Colon (tissue), 2 donors: ENCODE data around the gene IFITM5.
"Not testable (repeated sequence)": the region's sequence is repeated elsewhere in the genome, so short reads cannot be mapped to it uniquely, and the experiment has no call there.

Experiments used
- FAIRE-seq: peaks from 2 replicates; lab custom pipeline; 2012; peaks lifted over from hg19 to GRCh38; lab: Jason Lieb, UNC
- donor health status: control.
- donor health status: control.

IFITM5 gene

DNA sequence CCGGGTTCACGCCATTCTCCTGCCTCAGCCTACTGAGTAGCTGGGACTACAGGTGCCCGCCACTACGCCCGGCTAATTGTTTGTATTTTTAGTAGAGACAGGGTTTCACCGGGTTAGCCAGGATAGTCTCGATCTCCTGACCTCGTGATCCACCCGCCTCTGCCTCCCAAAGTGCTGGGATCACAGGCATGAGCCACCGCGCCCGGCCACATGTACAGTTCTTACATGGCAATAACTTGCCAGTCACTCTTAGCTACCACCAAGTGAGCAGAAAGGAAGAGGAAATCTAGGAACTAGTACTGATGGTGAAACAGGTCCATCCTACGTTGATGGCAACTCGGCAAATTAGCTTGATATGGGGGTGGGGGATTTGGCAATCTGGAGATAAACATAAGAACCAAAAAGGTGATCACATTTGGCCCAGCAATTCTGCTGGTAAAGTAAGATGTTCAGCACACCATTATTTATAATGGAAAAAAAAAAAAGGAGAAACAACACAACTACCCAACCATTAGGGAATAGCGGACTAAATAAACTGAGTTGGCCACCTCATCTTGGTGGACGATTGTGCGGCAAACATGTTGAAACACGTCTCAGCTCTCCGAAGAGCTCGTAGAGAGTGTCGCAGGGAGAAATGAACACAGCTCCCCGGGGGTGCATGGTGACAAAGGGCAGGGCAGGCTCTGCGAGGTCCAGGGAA lies 15.8 kb downstream of the IFITM5 start:
- no peak for FAIRE-seq

DNA sequence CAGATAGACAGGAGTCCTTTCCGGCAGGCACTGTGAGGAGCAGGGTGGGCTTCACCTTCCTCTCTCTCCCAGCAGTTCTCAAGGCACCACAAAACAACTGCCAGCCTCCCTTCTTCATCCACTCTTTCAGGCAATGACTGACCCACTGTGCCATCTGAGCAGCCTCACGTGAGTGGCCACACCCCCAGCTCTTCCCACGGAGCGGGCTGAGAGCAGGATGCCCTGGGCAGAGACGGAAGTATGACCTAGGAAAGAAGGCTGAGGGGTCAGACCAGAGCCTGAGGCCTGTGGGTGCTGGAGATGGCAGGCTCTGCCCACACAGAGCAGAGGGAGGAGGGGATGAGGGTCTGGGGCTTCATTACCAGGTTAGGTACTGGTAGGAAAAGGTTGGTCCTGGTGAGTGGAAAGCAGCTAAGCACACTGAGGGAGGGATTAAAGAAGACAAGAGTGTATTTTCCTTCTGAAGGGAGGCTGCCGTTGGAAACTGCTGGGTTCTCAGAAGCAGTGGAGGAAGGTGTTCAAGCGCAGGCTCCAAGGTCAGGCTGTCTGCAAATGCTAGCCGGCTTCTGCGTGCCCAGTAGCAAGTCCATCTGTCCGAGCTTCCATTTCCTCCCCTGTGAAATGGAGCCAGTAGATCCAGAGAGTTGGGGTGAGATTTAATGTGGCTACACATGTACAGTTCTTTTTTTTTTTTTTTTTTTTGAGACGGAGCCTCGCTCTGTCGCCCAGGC lies 16.5 kb downstream of the IFITM5 start:
- FAIRE-seq, result no peak

DNA sequence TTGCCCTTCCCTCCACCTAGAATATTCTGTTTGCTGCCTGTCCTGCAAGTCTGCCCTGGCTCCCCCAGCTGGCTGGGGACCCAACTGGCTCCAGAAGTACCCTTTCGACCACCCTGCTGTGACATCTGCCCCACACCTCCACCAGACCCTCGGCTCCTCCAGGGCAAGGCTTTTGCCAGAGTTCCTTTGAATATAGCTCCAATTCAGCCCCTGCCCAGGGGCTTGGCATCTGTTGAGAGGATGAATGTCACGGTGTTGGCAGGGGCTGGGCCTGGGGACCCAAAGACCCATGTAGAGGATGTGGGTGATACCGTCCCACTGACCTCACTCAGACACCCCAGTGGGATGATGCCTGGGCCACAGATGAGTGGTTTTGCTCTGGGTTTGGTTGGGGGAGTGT lies 17.2 kb downstream of the IFITM5 start:
- no peak for FAIRE-seq

DNA sequence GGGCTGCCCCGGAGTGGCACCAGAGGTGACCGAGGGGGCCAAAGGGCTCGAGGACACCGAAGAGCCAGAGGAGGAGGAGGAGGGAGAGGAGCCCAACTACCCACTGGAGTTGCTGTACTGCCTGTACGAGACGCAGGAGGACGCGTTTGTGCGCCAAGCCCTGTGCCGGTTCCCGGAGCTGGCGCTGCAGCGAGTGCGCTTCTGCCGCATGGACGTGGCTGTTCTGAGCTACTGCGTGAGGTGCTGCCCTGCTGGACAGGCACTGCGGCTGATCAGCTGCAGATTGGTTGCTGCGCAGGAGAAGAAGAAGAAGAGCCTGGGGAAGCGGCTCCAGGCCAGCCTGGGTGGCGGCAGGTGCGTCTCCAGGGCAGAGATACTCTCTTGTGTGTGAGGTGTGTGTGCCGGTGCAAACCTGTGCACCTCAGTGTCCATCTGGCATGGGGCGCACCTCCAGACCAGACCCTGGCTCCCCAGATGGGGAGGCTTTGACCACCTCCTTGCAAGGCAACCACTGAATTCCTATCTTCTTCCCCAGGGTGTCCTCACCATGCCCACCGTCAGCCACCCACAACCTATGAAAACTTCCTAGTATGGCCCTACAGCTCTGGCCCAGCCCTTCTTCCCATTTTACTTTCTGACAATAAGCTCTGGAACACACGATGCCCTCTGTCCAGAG lies 17.7 kb downstream of the IFITM5 start:
- FAIRE-seq, result no peak

DNA sequence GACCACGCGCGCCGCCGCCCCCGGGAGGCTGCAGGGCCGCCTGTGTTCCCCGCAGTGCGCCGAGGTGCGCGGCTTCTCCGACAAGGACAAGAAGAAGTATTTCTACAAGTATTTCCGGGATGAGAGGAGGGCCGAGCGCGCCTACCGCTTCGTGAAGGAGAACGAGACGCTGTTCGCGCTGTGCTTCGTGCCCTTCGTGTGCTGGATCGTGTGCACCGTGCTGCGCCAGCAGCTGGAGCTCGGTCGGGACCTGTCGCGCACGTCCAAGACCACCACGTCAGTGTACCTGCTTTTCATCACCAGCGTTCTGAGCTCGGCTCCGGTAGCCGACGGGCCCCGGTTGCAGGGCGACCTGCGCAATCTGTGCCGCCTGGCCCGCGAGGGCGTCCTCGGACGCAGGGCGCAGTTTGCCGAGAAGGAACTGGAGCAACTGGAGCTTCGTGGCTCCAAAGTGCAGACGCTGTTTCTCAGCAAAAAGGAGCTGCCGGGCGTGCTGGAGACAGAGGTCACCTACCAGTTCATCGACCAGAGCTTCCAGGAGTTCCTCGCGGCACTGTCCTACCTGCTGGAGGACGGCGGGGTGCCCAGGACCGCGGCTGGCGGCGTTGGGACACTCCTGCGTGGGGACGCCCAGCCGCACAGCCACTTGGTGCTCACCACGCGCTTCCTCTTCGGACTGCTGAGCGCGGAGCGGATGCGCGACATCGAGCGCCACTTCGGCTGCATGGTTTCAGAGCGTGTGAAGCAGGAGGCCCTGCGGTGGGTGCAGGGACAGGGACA lies 18.4 kb downstream of the IFITM5 start:
- FAIRE-seq, result no peak

DNA sequence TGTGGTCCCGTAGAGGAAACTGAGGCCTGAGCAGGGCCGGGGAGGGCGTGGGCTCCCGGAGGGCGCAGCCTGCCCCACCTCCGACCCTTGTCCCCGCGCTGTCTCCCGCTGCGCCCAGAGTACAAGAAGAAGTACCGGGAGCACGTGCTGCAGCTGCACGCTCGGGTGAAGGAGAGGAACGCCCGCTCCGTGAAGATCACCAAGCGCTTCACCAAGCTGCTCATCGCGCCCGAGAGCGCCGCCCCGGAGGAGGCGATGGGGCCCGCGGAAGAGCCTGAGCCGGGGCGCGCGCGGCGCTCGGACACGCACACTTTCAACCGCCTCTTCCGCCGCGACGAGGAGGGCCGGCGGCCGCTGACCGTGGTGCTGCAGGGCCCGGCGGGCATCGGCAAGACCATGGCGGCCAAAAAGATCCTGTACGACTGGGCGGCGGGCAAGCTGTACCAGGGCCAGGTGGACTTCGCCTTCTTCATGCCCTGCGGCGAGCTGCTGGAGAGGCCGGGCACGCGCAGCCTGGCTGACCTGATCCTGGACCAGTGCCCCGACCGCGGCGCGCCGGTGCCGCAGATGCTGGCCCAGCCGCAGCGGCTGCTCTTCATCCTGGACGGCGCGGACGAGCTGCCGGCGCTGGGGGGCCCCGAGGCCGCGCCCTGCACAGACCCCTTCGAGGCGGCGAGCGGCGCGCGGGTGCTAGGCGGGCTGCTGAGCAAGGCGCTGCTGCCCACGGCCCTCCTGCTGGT lies 19.2 kb downstream of the IFITM5 start:
- FAIRE-seq, result no peak

DNA sequence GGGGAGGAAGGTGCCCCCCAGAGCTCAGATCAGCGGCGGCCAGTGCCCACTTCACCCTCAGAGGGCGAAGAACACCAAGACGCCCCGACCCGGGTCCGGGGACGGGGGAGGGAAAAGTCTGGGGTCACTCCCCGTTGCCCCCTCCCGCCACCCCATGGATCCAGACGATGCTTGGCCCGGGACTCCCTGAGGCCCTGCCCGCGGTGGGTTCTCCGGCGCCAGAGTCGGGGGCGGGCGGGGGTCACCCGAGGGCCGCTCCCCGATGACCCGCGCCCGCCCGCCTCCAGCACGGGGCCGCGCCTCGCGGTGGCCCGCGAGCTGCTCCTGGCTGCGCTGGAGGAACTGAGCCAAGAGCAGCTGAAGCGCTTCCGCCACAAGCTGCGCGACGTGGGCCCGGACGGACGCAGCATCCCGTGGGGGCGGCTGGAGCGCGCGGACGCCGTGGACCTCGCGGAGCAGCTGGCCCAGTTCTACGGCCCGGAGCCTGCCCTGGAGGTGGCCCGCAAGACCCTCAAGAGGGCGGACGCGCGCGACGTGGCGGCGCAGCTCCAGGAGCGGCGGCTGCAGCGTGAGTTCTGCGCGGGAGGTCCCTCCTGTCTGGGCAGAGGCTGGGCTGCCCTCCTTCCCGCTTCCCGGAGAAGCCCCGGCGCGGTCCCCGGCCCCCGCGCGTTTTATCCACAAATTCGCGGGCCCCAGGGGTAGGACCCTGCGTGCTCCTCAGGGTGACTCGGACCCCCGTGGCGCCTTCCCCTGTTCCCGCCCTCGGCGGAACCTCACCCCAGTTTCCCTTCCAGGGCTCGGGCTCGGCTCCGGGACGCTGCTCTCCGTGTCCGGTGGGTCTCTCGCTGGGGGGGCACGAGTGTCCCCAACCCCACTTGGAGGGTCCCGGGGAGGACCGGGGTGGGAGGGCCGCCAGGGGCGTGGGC lies 20.0 kb downstream of the IFITM5 start:
- no peak for FAIRE-seq

DNA sequence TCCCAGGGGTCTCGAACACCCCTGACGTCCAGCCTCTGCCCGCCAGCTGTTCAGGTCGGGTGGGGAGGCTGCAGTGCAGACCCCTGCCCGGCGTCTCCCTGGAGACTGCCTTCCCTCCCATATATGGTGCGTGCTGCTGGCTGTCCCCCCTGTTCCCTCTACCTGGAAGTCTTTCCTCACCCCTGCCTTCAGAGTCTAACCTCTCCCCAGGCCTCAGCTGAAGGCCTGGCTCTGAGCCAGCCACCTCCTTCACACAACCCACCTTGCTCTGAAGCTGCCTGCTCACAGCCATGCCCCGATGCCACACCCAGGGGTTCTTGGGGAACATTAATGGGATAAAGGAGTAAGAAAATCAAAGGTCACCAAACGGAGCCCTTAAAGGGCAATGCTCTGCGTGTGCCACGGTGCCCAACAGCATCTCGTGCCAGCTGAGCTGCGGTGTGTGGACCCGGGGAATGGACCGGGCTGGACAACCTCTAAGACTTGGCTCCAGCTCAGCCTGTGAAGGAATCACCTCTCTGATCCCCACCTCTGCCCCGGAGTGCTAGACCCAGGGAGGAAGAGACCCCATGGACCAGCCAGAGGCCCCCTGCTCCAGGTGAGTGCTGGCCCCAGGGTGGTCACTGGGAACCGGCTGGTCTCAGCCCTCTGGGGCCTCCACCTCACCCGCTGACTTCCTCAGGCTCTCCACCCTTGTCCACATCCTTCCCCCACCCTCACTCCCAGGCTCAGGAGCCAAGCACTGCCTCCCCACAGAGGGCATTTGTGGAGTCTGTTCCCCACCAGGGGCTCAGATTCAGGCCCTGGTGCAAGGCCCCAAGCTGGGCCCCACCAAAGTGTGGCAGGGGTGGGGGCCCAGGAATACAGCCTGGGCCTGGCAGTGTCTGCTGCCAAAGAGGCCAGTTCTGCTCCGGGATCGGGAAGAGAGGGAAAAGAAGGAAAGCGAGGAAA lies 21.1 kb downstream of the IFITM5 start, which contains the start of gene NLRP6:
Gene NLRP6, plus strand, starts transcription at position 407 of the 951 bp plus-strand sequence. Its CDS starts 163 bp downstream, at position 570.
- FAIRE-seq, result no peak

DNA sequence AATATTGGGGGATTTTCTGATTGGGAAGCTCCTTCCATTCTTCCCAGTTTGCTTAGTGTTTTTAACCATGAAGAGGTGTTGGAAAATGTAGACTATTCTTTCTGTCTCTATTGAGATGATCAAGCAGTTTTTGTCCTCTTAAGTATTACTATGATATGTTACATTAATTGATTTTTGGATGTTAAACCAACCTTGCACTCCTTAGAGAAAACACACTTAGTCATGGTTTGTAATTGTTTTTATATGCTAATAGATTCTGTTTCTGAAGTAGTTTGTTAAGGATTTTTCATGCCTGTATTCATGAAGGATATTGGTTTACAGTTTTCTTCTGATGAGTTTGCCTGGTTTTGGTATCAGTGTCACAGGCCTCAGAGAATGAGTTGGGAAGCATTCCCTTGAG lies 23.1 kb downstream of the IFITM5 start:
- no peak for FAIRE-seq

DNA sequence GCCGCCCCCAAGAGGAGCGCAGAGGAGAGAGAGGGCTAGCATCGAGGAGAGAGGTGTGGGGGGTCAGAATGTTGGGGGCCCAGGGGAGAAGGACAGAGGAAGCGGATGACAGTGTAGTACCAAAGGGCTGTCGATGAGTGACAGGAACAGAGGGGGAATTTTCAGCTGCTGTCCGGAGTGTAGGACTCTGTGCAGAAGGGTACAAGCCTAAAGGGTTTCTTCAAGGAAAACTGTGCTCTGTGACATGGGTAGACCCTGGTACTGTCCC lies 26.5 kb downstream of the IFITM5 start:
- FAIRE-seq, result no peak

DNA sequence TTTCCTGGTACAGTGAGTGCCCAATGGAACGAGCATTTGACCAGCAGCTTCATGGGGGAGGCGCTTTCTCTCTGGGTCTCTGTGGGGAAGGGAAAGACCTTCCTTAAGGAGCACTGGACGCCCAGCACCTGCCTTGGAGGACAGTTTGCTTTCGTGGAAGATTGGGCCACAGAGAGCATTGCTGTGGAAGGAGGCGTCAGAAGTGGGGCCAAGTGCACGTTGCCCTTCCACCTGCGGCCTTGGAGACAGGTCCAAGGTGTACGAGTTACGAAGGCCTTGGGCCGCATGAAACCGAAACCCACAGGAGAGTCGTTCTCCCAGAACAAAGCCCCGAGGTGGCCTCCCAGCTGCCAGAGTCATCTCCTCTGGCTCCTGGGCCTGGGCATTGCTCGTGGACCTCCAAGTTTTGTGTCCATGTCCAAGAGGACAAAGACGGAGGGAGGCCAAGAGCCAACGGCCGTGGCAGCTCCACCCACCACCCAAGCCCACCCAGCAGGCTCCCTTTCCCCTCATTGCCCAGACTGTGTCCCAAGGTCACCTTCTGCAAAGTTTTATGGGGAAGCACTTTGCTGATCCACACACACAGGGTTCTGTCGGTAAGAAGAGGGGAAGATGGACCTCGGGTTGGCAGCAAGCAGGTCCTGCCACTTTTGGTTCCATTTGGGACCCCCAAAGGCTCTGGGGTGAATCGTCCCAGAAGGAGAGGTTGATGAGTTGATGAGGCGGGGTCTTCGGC lies 27.0 kb downstream of the IFITM5 start:
- FAIRE-seq, result no peak

DNA sequence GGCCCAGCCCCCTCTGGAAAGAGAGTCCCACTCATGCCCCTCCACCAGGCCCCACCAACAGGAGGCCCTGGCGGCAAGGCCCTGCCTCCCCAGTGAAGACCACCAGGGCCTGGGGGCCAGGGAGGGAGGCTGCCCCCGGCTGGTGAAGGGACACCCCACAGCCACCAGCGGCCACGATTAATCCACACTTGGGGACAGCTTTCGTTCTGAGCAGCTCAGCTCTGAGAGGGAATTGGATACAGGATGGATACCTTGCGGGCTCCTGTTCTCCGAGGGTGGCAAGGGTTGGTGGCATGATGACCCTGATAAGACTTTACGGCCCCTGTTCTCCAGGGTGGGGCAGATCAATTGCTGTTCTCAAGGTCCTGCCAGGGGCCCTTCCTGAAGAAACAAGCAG lies 28.0 kb downstream of the IFITM5 start:
- no peak for FAIRE-seq

DNA sequence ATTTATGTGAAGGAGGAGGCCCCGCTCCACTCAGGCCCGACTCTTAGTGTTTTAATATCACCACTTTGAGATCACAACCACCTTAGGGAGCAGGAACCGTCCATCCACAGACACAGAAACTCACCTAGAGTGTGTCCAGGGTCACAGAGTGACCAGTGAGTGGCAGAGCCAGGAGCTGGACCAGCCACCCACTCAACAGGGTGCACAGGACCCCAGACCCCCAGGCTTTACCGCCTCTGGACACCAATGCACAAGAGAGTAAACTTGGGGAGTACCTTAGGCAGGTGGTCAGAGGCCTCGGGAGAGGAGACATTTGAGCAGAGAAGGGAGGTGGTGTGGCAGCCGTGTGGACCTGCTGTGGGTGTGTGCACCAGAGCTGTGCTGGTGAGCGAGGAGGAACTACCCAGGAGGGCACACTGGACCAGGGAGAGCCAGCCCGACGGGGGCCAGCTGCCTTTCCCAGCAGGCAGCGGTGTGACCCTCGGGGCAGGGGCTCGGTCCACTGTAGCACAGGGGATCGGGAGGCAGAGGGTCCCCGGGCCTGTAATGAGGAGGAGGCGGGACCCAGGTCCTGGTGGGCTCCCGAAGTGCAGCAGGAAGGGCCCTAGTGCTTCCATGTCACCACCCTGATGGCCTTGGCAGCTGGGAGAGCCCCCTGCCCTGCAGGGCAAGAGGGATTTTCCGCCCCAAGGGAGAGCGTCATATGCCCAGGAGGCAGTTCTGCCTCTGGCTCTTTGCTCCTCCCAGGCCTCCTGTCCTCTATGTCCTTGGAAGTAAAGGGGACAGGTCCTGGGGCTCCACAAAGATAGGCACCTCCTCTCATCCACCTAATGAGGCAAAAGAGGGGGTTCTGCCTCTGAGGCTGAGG lies 28.6 kb downstream of the IFITM5 start:
- no peak for FAIRE-seq

DNA sequence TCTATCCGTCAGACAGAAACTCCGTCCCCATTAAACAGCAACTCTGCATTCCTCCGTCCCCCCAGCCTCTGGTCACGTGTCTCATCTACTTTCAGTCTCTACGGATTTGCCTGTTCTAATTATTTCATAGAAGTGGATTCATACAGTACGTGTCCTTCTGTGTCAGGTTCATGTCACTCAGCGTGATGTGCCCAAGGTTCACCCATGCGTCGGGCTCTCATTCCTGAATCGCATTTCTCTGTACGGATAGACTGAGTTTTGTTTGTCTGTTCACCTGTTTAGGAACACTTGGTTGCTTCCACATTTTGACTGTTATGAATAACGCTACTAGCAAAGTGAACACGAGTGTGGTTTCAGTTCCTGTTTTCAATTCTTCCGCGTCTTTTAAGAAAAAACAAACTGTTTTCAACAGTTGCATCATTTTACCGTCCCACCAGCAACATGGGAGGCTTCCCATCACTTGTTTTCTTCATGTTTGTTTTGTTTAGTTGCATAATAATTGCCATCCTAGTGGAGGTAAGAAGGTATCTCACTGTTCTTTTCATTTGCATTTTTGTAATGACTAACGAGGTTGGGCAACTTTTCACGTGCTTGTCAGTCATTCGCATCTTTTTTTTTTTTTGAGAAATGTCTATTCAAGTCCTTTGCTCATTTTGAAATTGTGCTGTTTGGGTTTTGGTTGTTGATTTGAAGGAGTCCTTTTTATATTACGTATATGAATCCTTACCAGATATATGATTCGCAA lies 30.0 kb downstream of the IFITM5 start:
- FAIRE-seq, result peak; percentile 21

DNA sequence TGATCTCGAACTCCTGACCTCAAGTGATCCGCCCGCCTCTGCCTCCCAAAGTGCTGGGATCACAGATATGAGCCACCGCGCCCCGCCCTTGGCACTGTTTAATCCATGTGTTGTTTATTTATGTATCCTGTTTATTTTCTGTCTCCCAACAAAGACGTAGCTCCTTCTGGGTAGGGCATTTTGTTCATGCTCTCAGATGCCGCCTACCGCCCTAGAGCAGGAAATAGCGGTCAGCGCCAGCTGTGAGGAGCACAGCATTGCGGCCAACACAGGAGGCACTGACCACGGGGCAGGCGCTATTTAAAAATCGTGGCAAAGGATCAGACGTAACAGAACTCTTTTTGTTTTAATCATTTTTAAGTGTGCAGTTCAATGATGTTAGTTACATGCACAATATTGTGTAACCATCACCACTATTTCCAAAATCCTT lies 30.6 kb downstream of the IFITM5 start:
- not testable (repeated sequence) for FAIRE-seq

DNA sequence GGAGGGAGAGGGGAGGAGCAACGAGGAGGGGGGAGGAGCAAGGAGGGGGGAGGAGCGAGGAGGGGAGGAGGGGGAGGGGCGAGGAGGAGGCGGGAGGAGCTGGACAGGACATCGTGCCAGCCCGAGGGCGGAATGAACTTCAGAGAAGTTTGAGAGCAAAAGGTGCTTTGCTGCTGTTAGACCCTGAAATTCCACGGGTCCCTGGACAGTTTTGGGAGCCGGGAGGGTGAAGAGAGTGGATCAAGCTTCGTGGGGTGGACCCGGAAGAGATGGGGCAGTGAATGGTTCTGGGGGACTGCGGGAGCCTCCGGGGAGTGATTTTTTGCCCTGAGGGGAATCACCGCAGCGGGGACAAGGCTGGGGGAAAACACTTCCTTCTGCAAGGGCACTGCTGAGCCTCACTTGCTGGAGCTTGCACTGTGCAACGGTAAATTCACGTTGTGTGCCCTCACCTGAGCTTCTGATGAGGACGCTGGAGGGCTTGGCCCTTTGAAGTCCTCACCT lies 31.8 kb downstream of the IFITM5 start:
- no peak for FAIRE-seq
